K562 (cell line): ENCODE data around the gene PUS3. TPM values are rescaled to one million over a fixed set of nuclear protein-coding genes. Genes with fewer than 3 reads are reported as not detected.

Source experiments
- ARID1B ChIP-seq: fragments of 450-650 bp; IDR thresholded peaks from 2 replicates; pipeline ENCODE4 v1.6.1; 2016; ENCODE audit warnings: antibody characterized with exemption, mild to moderate bottlenecking, inconsistent platforms
- ARNT ChIP-seq, 2 experiments: fragments of 450-650 bp; IDR thresholded peaks; 2 replicates each; pipeline ENCODE4 v1.6.1; 2016; ENCODE audit warnings: mild to moderate bottlenecking in 1 of 2
- CBFA2T3 ChIP-seq: fragments of 450-650 bp; IDR thresholded peaks from 2 replicates; pipeline ENCODE4 v1.6.1; 2017
- GABPA ChIP-seq: fragments of 200-800 bp; sonication (Bioruptor generic); conservative IDR thresholded peaks from 2 replicates; pipeline ENCODE4 v1.6.1; 2016; ENCODE audit warnings: low read depth, missing genetic modification characterization, missing compliant biosample characterization
- GATAD2B ChIP-seq: fragments of 450-650 bp; IDR thresholded peaks from 2 replicates; pipeline ENCODE4 v1.6.1; 2017; ENCODE audit warnings: mild to moderate bottlenecking, borderline replicate concordance
- JUND ChIP-seq, 2 experiments: IDR thresholded peaks; 2 replicates in 1 of 2; 3 replicates in 1 of 2; pipeline ENCODE4 v1.6.1; 2011; ENCODE audit warnings: borderline replicate concordance in 2 of 2, low read depth in 2 of 2, low read length in 2 of 2, improper control_type of control experiment in 1 of 2, missing biosample characterization in 1 of 2, missing genetic modification characterization in 1 of 2, missing genetic modification reagents in 1 of 2
- LEF1 ChIP-seq: fragments of 450-650 bp; IDR thresholded peaks from 2 replicates; pipeline ENCODE4 v1.6.1; 2016; ENCODE audit warnings: mild to moderate bottlenecking
- MAFF ChIP-seq: IDR thresholded peaks from 2 replicates; pipeline ENCODE4 v1.6.1; 2012; ENCODE audit warnings: low read length, improper control_type of control experiment
- MAFG ChIP-seq: fragments of 450-650 bp; conservative IDR thresholded peaks from 2 replicates; pipeline ENCODE4 v1.6.1; 2016; ENCODE audit warnings: missing genetic modification characterization, missing compliant biosample characterization
- MEIS2 ChIP-seq: fragments of 450-650 bp; IDR thresholded peaks from 2 replicates; pipeline ENCODE4 v1.6.1; 2014; ENCODE audit warnings: mild to moderate bottlenecking; ENCODE audit not compliant: partially characterized antibody
- NFE2 ChIP-seq: IDR thresholded peaks from 2 replicates; pipeline ENCODE4 v1.6.1; 2014; ENCODE audit warnings: antibody characterized with exemption, low read depth
- RCOR1 ChIP-seq, 2 experiments: IDR thresholded peaks; 2 replicates each; pipeline ENCODE4 v1.6.1; 2012; ENCODE audit warnings: low read depth in 2 of 2, low read length in 2 of 2, borderline replicate concordance in 1 of 2, improper control_type of control experiment in 1 of 2
- SMARCA4 ChIP-seq: fragments of 450-650 bp; IDR thresholded peaks from 2 replicates; pipeline ENCODE4 v1.6.1; 2016
- TAL1 ChIP-seq: fragments of 450-650 bp; IDR thresholded peaks from 2 replicates; pipeline ENCODE4 v1.6.1; 2016; ENCODE audit warnings: mild to moderate bottlenecking
- TRIM28 ChIP-seq: fragments of 450-650 bp; IDR thresholded peaks from 2 replicates; pipeline ENCODE4 v1.6.1; 2017
- ZNF212 ChIP-seq: fragments of 450-650 bp; formaldehyde crosslinking; IDR thresholded peaks from 2 replicates; pipeline ENCODE4 v1.4.0; 2020; ENCODE audit warnings: mild to moderate bottlenecking
- ZNF316 ChIP-seq: fragments of 450-650 bp; IDR thresholded peaks from 2 replicates; pipeline ENCODE4 v1.6.1; 2016
- ZNF77 ChIP-seq: fragments of 250-450 bp; sonication (Bioruptor Pico); IDR thresholded peaks from 2 replicates; pipeline ENCODE4 v1.5.0; 2020
- polyA plus RNA-seq, 8 experiments: library from polyadenylated mRNA; depleted of rRNA in 4 of 8; stranded (reverse) in 5 of 8; unstranded in 3 of 8; fragments of >200 nt; fragmentation: Nextera tagmentation in 2 of 8; fragmentation: Illumina TruSeq in 1 of 8; extraction: Ambion mirVana in 2 of 8; extraction: Trizol in 1 of 8; gene quantifications; 2 replicates each; pipeline versions ENCODE4 v1.2.1 to v1.2.3, GENCODE V29; 2011 to 2014; ENCODE audit warnings: inconsistent platforms in 1 of 8, missing spikeins in 1 of 8
- total RNA-seq, 7 experiments: library from RNA; depleted of rRNA in 6 of 7; stranded (reverse); fragments of >200 nt in 6 of 7; fragmentation: Illumina TruSeq in 2 of 7; extraction: Trizol in 2 of 7; gene quantifications; 2 replicates each; pipeline versions ENCODE4 v1.2.1 to v1.2.3, GENCODE V29; 2011 to 2021; ENCODE audit warnings: low replicate concordance in 1 of 7
- TF ChIP-seq, protein P1 (sequence below), 2 experiments: IDR thresholded peaks in 1 of 2; conservative IDR thresholded peaks in 1 of 2; 2 replicates each; pipeline ENCODE4 v1.6.1; 2016; ENCODE audit warnings: low read depth in 2 of 2, mild to moderate bottlenecking in 1 of 2, missing compliant biosample characterization in 1 of 2, missing genetic modification characterization in 1 of 2, moderate library complexity in 1 of 2
- TF ChIP-seq, protein P2 (sequence below): sonication (generic); IDR thresholded peaks from 2 replicates; pipeline ENCODE4 v1.6.1; 2016
- TF ChIP-seq, protein P3 (sequence below): fragments of 450-650 bp; IDR thresholded peaks from 2 replicates; pipeline ENCODE4 v1.6.1; 2016
- TF ChIP-seq, protein P4 (sequence below): fragments of 250-450 bp; sonication (Bioruptor Pico); IDR thresholded peaks from 2 replicates; pipeline ENCODE4 v1.6.1; 2021; ENCODE audit warnings: mild to moderate bottlenecking
- TF ChIP-seq, protein P5 (sequence below), 2 experiments: fragments of 450-650 bp in 1 of 2; sonication (generic) in 1 of 2; formaldehyde crosslinking in 1 of 2; IDR thresholded peaks in 1 of 2; conservative IDR thresholded peaks in 1 of 2; 2 replicates each; pipeline versions ENCODE4 v1.6.1 to v1.8.1; 2016 to 2023; ENCODE audit warnings: mild to moderate bottlenecking in 2 of 2, moderate library complexity in 2 of 2, inconsistent platforms in 1 of 2, missing genetic modification reagents in 1 of 2

Gene PUS3
- total and polyA plus RNA-seq, 9 of the 15 experiments (the other 6 are each of a cell fraction or from before 2014, with no cell fraction given), result 16.5 to 49.2 (median 35.9) TPM

DNA sequence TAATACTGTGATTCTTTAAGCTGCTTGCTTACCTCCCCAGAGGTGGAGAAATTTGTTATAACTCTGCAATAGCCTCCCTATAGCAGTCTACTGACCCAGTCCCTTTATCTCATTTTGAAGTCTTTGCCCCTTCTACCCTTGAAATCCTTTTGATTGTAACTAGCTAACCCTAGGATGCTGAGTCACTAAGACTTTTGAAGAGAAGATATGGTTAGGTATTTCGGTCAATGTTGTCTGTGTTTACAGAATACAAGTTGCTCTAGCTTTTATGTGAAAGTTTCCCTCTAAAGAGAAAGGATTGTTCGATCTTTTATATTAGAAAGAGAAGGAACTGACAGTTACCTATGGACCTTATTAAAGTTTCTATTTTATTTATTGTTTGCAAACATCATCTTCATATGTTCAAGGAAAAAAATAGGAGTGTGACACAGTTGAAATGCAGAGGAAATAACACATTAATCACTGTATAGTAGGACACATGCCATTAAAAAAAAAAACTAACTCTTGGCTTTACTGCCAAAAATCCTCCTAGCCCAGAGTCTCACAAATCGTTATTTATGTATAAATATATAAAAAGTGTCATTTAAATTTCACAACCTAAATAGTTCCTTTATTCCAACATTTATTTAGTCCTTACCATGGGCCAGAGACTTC lies 12.4 kb downstream of the PUS3 start (continued):
- TF ChIP-seq, protein P1, sequence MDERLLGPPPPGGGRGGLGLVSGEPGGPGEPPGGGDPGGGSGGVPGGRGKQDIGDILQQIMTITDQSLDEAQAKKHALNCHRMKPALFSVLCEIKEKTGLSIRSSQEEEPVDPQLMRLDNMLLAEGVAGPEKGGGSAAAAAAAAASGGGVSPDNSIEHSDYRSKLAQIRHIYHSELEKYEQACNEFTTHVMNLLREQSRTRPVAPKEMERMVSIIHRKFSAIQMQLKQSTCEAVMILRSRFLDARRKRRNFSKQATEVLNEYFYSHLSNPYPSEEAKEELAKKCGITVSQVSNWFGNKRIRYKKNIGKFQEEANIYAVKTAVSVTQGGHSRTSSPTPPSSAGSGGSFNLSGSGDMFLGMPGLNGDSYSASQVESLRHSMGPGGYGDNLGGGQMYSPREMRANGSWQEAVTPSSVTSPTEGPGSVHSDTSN (CRISPR knock-in tag; IDR thresholded peaks at IDR 0.05; ENCODE audit: low read depth), result no peak
- TF ChIP-seq, protein P1 (tag; conservative IDR thresholded peaks at IDR 0.05; ENCODE audit: low read depth), result peak; percentile 43; the same call in 1 of the 2 replicates
- TF ChIP-seq MAFF (peak; percentile 84), TAL1 (0 out of 2 replicates have a peak, but pooled peaks have one; percentile 8), MAFG (tag) (peak; percentile 85), TRIM28 (no peak), ZNF212 (CRISPR knock-in tag) (no peak), ARID1B (peak; percentile 50; the same call in 1 of the 2 replicates), NFE2 (peak; percentile 89), MEIS2 (peak; percentile 73), JUND (IDR thresholded peaks at IDR 0.05; ENCODE audit: borderline replicate concordance, low read depth, low read length) (peak; percentile 28; the same call in 1 of the 2 replicates), JUND (tag; IDR thresholded peaks at IDR 0.05; ENCODE audit: borderline replicate concordance, low read depth, low read length) (peak; percentile 43; the same call in 2 of the 3 replicates), CBFA2T3 (peak; percentile 32; the same call in 1 of the 2 replicates), ZNF316 (peak; percentile 83), GABPA (tag) (no peak), GATAD2B (peak; percentile 43; the same call in 1 of the 2 replicates), LEF1 (peak; percentile 61; the same call in 1 of the 2 replicates), ARNT (IDR thresholded peaks at IDR 0.05) (0 out of 4 replicates have a peak, but pooled peaks of 1 of the 2 experiments have one; percentile 50), SMARCA4 (peak; percentile 70), ZNF77 (CRISPR knock-in tag) (no peak), RCOR1 (IDR thresholded peaks at IDR 0.05; ENCODE audit: borderline replicate concordance in 1 of 2, low read depth in 2 of 2, low read length in 2 of 2) (peak in 1 of 2 experiments; percentile 55; a peak in 1 of 4 replicates)
- TF ChIP-seq, protein P2, sequence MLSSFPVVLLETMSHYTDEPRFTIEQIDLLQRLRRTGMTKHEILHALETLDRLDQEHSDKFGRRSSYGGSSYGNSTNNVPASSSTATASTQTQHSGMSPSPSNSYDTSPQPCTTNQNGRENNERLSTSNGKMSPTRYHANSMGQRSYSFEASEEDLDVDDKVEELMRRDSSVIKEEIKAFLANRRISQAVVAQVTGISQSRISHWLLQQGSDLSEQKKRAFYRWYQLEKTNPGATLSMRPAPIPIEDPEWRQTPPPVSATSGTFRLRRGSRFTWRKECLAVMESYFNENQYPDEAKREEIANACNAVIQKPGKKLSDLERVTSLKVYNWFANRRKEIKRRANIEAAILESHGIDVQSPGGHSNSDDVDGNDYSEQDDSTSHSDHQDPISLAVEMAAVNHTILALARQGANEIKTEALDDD, result peak; percentile 86
- TF ChIP-seq, protein P3, sequence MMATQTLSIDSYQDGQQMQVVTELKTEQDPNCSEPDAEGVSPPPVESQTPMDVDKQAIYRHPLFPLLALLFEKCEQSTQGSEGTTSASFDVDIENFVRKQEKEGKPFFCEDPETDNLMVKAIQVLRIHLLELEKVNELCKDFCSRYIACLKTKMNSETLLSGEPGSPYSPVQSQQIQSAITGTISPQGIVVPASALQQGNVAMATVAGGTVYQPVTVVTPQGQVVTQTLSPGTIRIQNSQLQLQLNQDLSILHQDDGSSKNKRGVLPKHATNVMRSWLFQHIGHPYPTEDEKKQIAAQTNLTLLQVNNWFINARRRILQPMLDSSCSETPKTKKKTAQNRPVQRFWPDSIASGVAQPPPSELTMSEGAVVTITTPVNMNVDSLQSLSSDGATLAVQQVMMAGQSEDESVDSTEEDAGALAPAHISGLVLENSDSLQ, result peak; percentile 59
- TF ChIP-seq, protein P4, sequence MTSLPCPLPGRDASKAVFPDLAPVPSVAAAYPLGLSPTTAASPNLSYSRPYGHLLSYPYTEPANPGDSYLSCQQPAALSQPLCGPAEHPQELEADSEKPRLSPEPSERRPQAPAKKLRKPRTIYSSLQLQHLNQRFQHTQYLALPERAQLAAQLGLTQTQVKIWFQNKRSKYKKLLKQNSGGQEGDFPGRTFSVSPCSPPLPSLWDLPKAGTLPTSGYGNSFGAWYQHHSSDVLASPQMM, result no peak
- TF ChIP-seq, protein P5, sequence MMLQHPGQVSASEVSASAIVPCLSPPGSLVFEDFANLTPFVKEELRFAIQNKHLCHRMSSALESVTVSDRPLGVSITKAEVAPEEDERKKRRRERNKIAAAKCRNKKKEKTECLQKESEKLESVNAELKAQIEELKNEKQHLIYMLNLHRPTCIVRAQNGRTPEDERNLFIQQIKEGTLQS (IDR thresholded peaks at IDR 0.05), result 0 out of 2 replicates have a peak, but pooled peaks have one; percentile 27
- TF ChIP-seq, protein P5 (CRISPR knock-in tag; conservative IDR thresholded peaks at IDR 0.05), result no peak
